ENCODE results near the gene MEI4.

The MEI4 gene

GRCh38 chr6:77972334-77972733 is 319.5 kb downstream of the MEI4 start:
- no peak for DNase-seq (ENCODE audit: low read depth)
